K562 (cell line): ENCODE measurements around the gene CMBL. TPM values are rescaled to one million over a fixed set of nuclear protein-coding genes. Genes with fewer than 3 reads are reported as not detected.

ENCODE experiments used
- CBFA2T2 ChIP-seq: fragments of 450-650 bp; conservative IDR thresholded peaks from 2 replicates; pipeline ENCODE4 v1.6.1; 2017; ENCODE audit warnings: mild to moderate bottlenecking
- CBX3 ChIP-seq, 2 experiments: IDR thresholded peaks; 1 replicate in 1 of 2; 2 replicates in 1 of 2; pipeline ENCODE4 v1.6.1; 2012; ENCODE audit warnings: inconsistent platforms in 2 of 2, low read length in 2 of 2, borderline replicate concordance in 1 of 2, control low read depth in 1 of 2
- GATA2 ChIP-seq: sonication (generic); formaldehyde crosslinking; IDR thresholded peaks from 2 replicates; pipeline ENCODE4 v1.4.0; 2020; ENCODE audit warnings: mild to moderate bottlenecking, missing genetic modification reagents
- GATAD2B ChIP-seq: fragments of 450-650 bp; IDR thresholded peaks from 2 replicates; pipeline ENCODE4 v1.6.1; 2017; ENCODE audit warnings: mild to moderate bottlenecking, borderline replicate concordance
- L3MBTL2 ChIP-seq: fragments of 450-650 bp; IDR thresholded peaks from 2 replicates; pipeline ENCODE4 v1.6.1; 2016; ENCODE audit warnings: mild to moderate bottlenecking, moderate library complexity
- PML ChIP-seq: IDR thresholded peaks from 2 replicates; pipeline ENCODE4 v1.6.1; 2012; ENCODE audit warnings: low read length, inconsistent platforms
- RBM39 ChIP-seq: fragments of 200-400 bp; formaldehyde crosslinking; optimal IDR thresholded peaks from 2 replicates; pipeline ENCODE3; 2018; ENCODE audit warnings: low read depth, low read length
- STAT6 ChIP-seq: sonication (generic); formaldehyde crosslinking; IDR thresholded peaks from 2 replicates; pipeline ENCODE4 v1.8.1; 2023; ENCODE audit warnings: mild to moderate bottlenecking, missing genetic modification reagents
- TRIM28 ChIP-seq: fragments of 450-650 bp; IDR thresholded peaks from 2 replicates; pipeline ENCODE4 v1.6.1; 2017
- ZBTB12 ChIP-seq: fragments of 250-450 bp; sonication (Bioruptor Pico); IDR thresholded peaks from 2 replicates; pipeline ENCODE4 v1.4.0; 2020
- ZNF174 ChIP-seq: fragments of 250-450 bp; sonication (Bioruptor Pico); IDR thresholded peaks from 2 replicates; pipeline ENCODE4 v1.4.0; 2020; ENCODE audit warnings: mild to moderate bottlenecking
- ZNF407 ChIP-seq: fragments of 450-650 bp; IDR thresholded peaks from 2 replicates; pipeline ENCODE4 v1.6.1; 2016; ENCODE audit warnings: low read depth
- ZNF408 ChIP-seq: fragments of 250-450 bp; sonication (Bioruptor Pico); IDR thresholded peaks from 2 replicates; pipeline ENCODE4 v1.4.0; 2020; ENCODE audit warnings: low read depth, mild to moderate bottlenecking, moderate library complexity
- ZNF512 ChIP-seq: IDR thresholded peaks from 2 replicates; pipeline ENCODE4 v1.6.1; 2016; ENCODE audit warnings: missing genetic modification characterization, missing compliant biosample characterization
- ZNF695 ChIP-seq: fragments of 450-650 bp; formaldehyde crosslinking; IDR thresholded peaks from 2 replicates; pipeline ENCODE4 v1.4.0; 2020; ENCODE audit warnings: mild to moderate bottlenecking, moderate library complexity
- ZNF696 ChIP-seq: fragments of 250-450 bp; sonication (Bioruptor Pico); conservative IDR thresholded peaks from 2 replicates; pipeline ENCODE4 v1.4.0; 2020; ENCODE audit warnings: mild to moderate bottlenecking, moderate library complexity
- polyA plus RNA-seq, 8 experiments: library from polyadenylated mRNA; depleted of rRNA in 4 of 8; stranded (reverse) in 5 of 8; unstranded in 3 of 8; fragments of >200 nt; fragmentation: Nextera tagmentation in 2 of 8; fragmentation: Illumina TruSeq in 1 of 8; extraction: Ambion mirVana in 2 of 8; extraction: Trizol in 1 of 8; gene quantifications; 2 replicates each; pipeline versions ENCODE4 v1.2.1 to v1.2.3, GENCODE V29; 2011 to 2014; ENCODE audit warnings: inconsistent platforms in 1 of 8, missing spikeins in 1 of 8
- total RNA-seq, 7 experiments: library from RNA; depleted of rRNA in 6 of 7; stranded (reverse); fragments of >200 nt in 6 of 7; fragmentation: Illumina TruSeq in 2 of 7; extraction: Trizol in 2 of 7; gene quantifications; 2 replicates each; pipeline versions ENCODE4 v1.2.1 to v1.2.3, GENCODE V29; 2011 to 2021; ENCODE audit warnings: low replicate concordance in 1 of 7

Gene CMBL
- total and polyA plus RNA-seq, 9 of the 15 experiments (the other 6 are each of a cell fraction or from before 2014, with no cell fraction given): 22.6 to 192 (median 71.1) TPM

- TF ChIP-seq ZNF407 (no peak), TRIM28 (no peak), GATA2 (CRISPR knock-in tag) (no peak), CBX3 (IDR thresholded peaks at IDR 0.05; ENCODE audit: borderline replicate concordance in 1 of 2, low read length in 2 of 2) (no peak), ZNF512 (tag) (no peak), ZNF408 (CRISPR knock-in tag) (no peak), ZNF696 (no peak), GATAD2B (peak; percentile 52; the same call in 1 of the 2 replicates), ZNF174 (CRISPR knock-in tag) (no peak), CBFA2T2 (no peak), STAT6 (no peak), L3MBTL2 (no peak), ZBTB12 (CRISPR knock-in tag) (no peak), PML (no peak), RBM39 (no peak), ZNF695 (no peak)
Measured at GRCh38 chr5:10310066-10310779, 2.5 kb upstream of the CMBL start (continued).
